ENCODE results near the gene PDZD8.
"Not testable (repeated sequence)": the region's sequence is repeated elsewhere in the genome, so short reads cannot be mapped to it uniquely, and the experiment has no call there.

Gene PDZD8

DNA sequence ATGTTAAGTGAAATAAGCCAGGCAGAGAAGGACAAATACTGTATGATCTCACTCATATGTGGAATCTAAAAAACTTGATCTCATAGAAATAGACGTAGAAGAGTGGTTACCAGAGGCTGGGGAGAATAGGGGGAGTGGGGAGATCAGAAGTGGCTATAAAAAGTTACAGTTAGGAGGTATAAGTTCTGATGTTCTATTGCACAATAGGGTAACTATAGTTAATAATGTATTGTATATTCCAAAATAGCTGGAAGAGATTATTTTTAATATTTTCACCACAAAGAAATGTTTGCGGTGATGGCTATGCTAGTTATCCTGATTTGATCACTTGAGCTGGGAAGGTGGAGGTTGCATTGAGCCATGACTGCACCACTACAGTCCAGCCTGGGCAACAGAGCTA is 80.5 kb downstream of the PDZD8 start:
- Histone ChIP-seq H3K4me3 (ENCODE audit: insufficient read depth, low read depth, low read length) (no peak overlapping the region), H3K27ac (ENCODE audit: insufficient read depth, low read depth, low read length, poor library complexity, severe bottlenecking) (no peak overlapping the region), H3K27me3 (ENCODE audit: control insufficient read depth, insufficient read depth, low read length, poor library complexity, severe bottlenecking) (no peaks in the 10 kb centered on the region), H3K36me3 (ENCODE audit: control insufficient read depth, insufficient read depth, low read length) (no peaks in the 10 kb centered on the region), H3K9me3 (ENCODE audit: control insufficient read depth, low read length) (no peaks in the 10 kb centered on the region), H3K4me1 (ENCODE audit: control insufficient read depth, insufficient read depth, low read length) (no peaks in the 10 kb centered on the region)
- 95 to 98% methylated on average over 1 to 2 of the region's 2 CpGs for WGBS, 2 experiments

DNA sequence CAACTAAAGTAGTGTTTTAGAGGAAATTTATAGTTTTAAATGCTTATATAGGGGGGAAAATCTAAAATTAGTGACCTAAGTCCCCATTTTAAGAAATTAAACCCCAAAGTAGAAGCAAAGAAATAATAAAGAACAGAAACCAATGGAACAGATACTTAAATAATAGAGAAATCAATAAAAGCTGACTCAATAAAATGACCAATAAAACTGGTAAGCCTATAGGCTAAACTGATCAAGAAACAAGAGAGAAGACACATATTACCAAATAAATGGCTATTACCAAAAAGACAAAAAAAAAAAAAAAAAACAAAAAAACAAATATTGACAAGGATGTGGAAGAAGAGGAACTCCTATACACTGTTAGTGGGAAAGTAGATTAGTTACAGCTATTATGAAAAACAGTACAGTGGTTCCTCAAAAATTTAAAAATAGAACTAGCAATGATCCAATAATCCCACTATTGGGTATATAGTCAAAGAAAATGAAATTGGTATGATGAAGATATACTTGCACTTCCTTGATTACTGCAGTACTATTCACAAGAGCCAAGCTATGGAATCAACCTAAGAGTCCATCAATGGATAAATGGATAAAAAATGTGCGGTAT is 81.1 kb downstream of the PDZD8 start:
- Histone ChIP-seq H3K4me1 (ENCODE audit: control insufficient read depth, insufficient read depth, low read length) (no peaks in the 10 kb centered on the region), H3K27ac (ENCODE audit: insufficient read depth, low read depth, low read length, poor library complexity, severe bottlenecking) (no peak overlapping the region), H3K9me3 (ENCODE audit: control insufficient read depth, low read length) (no peaks in the 10 kb centered on the region), H3K27me3 (ENCODE audit: control insufficient read depth, insufficient read depth, low read length, poor library complexity, severe bottlenecking) (no peaks in the 10 kb centered on the region), H3K4me3 (ENCODE audit: insufficient read depth, low read depth, low read length) (no peak overlapping the region), H3K36me3 (ENCODE audit: control insufficient read depth, insufficient read depth, low read length) (no peaks in the 10 kb centered on the region)
- WGBS, 2 experiments: no CpG with 5 or more reads among the region's 1 CpG

- H3K27me3 ChIP-seq (ENCODE audit: control insufficient read depth, insufficient read depth, low read length, poor library complexity, severe bottlenecking): not testable (repeated sequence)
- 87% methylated on average over 9 to 10 of the region's 10 CpGs for WGBS, 2 experiments
Measured at GRCh38 chr10:117290872-117291271, 84.4 kb downstream of the PDZD8 start.

GRCh38 chr10:117284716-117285494 is 90.3 kb downstream of the PDZD8 start:
- Histone ChIP-seq H3K4me1 (ENCODE audit: control insufficient read depth, insufficient read depth, low read length) (no peaks in the 10 kb centered on the region), H3K36me3 (ENCODE audit: control insufficient read depth, insufficient read depth, low read length) (no peaks in the 10 kb centered on the region), H3K27ac (ENCODE audit: insufficient read depth, low read depth, low read length, poor library complexity, severe bottlenecking) (no peak overlapping the region), H3K9me3 (ENCODE audit: control insufficient read depth, low read length) (no peaks in the 10 kb centered on the region), H3K4me3 (ENCODE audit: insufficient read depth, low read depth, low read length) (no peak overlapping the region), H3K27me3 (ENCODE audit: control insufficient read depth, insufficient read depth, low read length, poor library complexity, severe bottlenecking) (no peaks in the 10 kb centered on the region)
- WGBS, 2 experiments: 94 to 96% methylated on average over 12 of the region's 12 CpGs

More at GRCh38 chr10:117290872-117291271, 84.4 kb downstream of the PDZD8 start:
- not testable (repeated sequence) for H3K4me3 ChIP-seq (ENCODE audit: insufficient read depth, low read depth, low read length); H3K4me1 ChIP-seq (ENCODE audit: control insufficient read depth, insufficient read depth, low read length); H3K27ac ChIP-seq (ENCODE audit: insufficient read depth, low read depth, low read length, poor library complexity, severe bottlenecking); H3K9me3 ChIP-seq (ENCODE audit: control insufficient read depth, low read length); H3K36me3 ChIP-seq (ENCODE audit: control insufficient read depth, insufficient read depth, low read length)

GRCh38 chr10:117277675-117278074 is 97.6 kb downstream of the PDZD8 start:
- Histone ChIP-seq H3K4me1 (ENCODE audit: control insufficient read depth, insufficient read depth, low read length) (no peaks in the 10 kb centered on the region), H3K36me3 (ENCODE audit: control insufficient read depth, insufficient read depth, low read length) (no peaks in the 10 kb centered on the region), H3K4me3 (ENCODE audit: insufficient read depth, low read depth, low read length) (no peak overlapping the region), H3K27me3 (ENCODE audit: control insufficient read depth, insufficient read depth, low read length, poor library complexity, severe bottlenecking) (no peaks in the 10 kb centered on the region), H3K27ac (ENCODE audit: insufficient read depth, low read depth, low read length, poor library complexity, severe bottlenecking) (no peak overlapping the region), H3K9me3 (ENCODE audit: control insufficient read depth, low read length) (no peaks in the 10 kb centered on the region)
- 88 to 91% methylated on average over 1 of the region's 2 CpGs for WGBS, 2 experiments

- Histone ChIP-seq H3K27me3 (ENCODE audit: control insufficient read depth, insufficient read depth, low read length, poor library complexity, severe bottlenecking) (no peaks in the 10 kb centered on the region), H3K4me3 (ENCODE audit: insufficient read depth, low read depth, low read length) (no peak overlapping the region), H3K4me1 (ENCODE audit: control insufficient read depth, insufficient read depth, low read length) (no peaks in the 10 kb centered on the region), H3K9me3 (ENCODE audit: control insufficient read depth, low read length) (no peaks in the 10 kb centered on the region), H3K36me3 (ENCODE audit: control insufficient read depth, insufficient read depth, low read length) (no peaks in the 10 kb centered on the region), H3K27ac (ENCODE audit: insufficient read depth, low read depth, low read length, poor library complexity, severe bottlenecking) (no peak overlapping the region)
- 98 to 100% methylated on average over 3 of the region's 3 CpGs for WGBS, 2 experiments
Measured at GRCh38 chr10:117275121-117275520, 100.1 kb downstream of the PDZD8 start.

DNA sequence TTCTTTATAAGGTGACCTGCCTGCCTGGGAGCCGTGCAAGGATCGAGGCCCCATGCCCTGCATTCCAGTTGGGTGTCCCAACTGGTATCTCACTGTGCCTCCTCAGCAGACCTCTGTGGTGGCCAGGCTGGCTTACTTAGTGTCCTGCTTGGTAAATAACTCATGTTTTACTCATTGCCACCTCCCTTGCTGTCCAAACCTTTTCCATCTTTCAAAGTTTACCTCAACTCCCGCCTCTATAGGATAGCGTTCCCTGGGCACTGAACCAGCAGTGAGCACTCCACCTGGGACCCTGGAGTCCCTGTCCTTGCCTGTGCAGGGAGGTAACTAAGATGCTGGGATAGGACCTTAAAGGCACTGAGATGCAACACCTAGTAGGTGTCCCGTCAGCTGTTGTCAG is 100.7 kb downstream of the PDZD8 start:
- Histone ChIP-seq H3K27me3 (ENCODE audit: control insufficient read depth, insufficient read depth, low read length, poor library complexity, severe bottlenecking) (no peaks in the 10 kb centered on the region), H3K4me3 (ENCODE audit: insufficient read depth, low read depth, low read length) (no peak overlapping the region), H3K9me3 (ENCODE audit: control insufficient read depth, low read length) (no peaks in the 10 kb centered on the region), H3K4me1 (ENCODE audit: control insufficient read depth, insufficient read depth, low read length) (no peaks in the 10 kb centered on the region), H3K27ac (ENCODE audit: insufficient read depth, low read depth, low read length, poor library complexity, severe bottlenecking) (no peak overlapping the region), H3K36me3 (ENCODE audit: control insufficient read depth, insufficient read depth, low read length) (no peaks in the 10 kb centered on the region)
- WGBS, 2 experiments: 94% methylated on average over 5 of the region's 5 CpGs

DNA sequence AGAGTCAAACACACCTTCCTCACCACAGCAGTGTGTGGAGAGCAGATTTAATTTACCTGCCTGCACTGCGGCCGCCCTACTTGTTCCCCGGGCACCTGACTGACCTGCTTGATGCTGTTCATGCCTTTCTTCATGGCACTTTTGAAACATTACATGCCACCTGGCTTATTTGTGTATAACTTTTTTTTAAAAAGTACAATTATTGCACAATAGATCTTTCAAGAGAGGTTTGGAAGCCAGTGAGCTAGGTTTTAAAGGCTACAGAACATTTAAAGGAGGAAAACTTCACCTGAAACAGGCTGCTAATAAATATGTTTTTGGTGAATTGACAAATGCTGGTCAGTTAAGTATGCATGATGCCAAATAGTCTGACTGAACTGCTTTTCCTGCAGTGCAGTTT is 101.3 kb downstream of the PDZD8 start:
- no peaks in the 10 kb centered on the region for H3K9me3 ChIP-seq (ENCODE audit: control insufficient read depth, low read length)
- H3K36me3 ChIP-seq (ENCODE audit: control insufficient read depth, insufficient read depth, low read length): no peaks in the 10 kb centered on the region
- H3K27me3 ChIP-seq (ENCODE audit: control insufficient read depth, insufficient read depth, low read length, poor library complexity, severe bottlenecking): no peaks in the 10 kb centered on the region
- 97 to 100% methylated on average over 3 of the region's 3 CpGs for WGBS, 2 experiments
- H3K4me1 ChIP-seq (ENCODE audit: control insufficient read depth, insufficient read depth, low read length): no peaks in the 10 kb centered on the region
- no peak overlapping the region for H3K27ac ChIP-seq (ENCODE audit: insufficient read depth, low read depth, low read length, poor library complexity, severe bottlenecking)
- no peak overlapping the region for H3K4me3 ChIP-seq (ENCODE audit: insufficient read depth, low read depth, low read length)

- H3K4me3 ChIP-seq (ENCODE audit: insufficient read depth, low read depth, low read length): no peak overlapping the region
- H3K4me1 ChIP-seq (ENCODE audit: control insufficient read depth, insufficient read depth, low read length): no peaks in the 10 kb centered on the region
- 93 to 95% methylated on average over 11 to 13 of the region's 13 CpGs for WGBS, 2 experiments
- H3K9me3 ChIP-seq (ENCODE audit: control insufficient read depth, low read length): no peaks in the 10 kb centered on the region
- H3K27me3 ChIP-seq (ENCODE audit: control insufficient read depth, insufficient read depth, low read length, poor library complexity, severe bottlenecking): no peaks in the 10 kb centered on the region
- H3K36me3 ChIP-seq (ENCODE audit: control insufficient read depth, insufficient read depth, low read length): no peaks in the 10 kb centered on the region
- H3K27ac ChIP-seq (ENCODE audit: insufficient read depth, low read depth, low read length, poor library complexity, severe bottlenecking): no peak overlapping the region
Measured at GRCh38 chr10:117272195-117273076, 102.8 kb downstream of the PDZD8 start.

GRCh38 chr10:117271427-117271826 is 103.8 kb downstream of the PDZD8 start:
- Histone ChIP-seq H3K27me3 (ENCODE audit: control insufficient read depth, insufficient read depth, low read length, poor library complexity, severe bottlenecking) (no peaks in the 10 kb centered on the region), H3K36me3 (ENCODE audit: control insufficient read depth, insufficient read depth, low read length) (no peaks in the 10 kb centered on the region), H3K4me1 (ENCODE audit: control insufficient read depth, insufficient read depth, low read length) (no peaks in the 10 kb centered on the region), H3K9me3 (ENCODE audit: control insufficient read depth, low read length) (no peaks in the 10 kb centered on the region), H3K4me3 (ENCODE audit: insufficient read depth, low read depth, low read length) (no peak overlapping the region), H3K27ac (ENCODE audit: insufficient read depth, low read depth, low read length, poor library complexity, severe bottlenecking) (no peak overlapping the region)
- WGBS, 2 experiments: 92% methylated on average over 3 of the region's 3 CpGs
